HG03571 (cell line): ENCODE data around the gene DUT.

Source experiments
- ATAC-seq: cut with Tn5 transposase; IDR thresholded peaks from one replicate; pipeline ENCODE4 v1.9.1; 2021; ENCODE audit not compliant: unreplicated experiment

The DUT gene

DNA sequence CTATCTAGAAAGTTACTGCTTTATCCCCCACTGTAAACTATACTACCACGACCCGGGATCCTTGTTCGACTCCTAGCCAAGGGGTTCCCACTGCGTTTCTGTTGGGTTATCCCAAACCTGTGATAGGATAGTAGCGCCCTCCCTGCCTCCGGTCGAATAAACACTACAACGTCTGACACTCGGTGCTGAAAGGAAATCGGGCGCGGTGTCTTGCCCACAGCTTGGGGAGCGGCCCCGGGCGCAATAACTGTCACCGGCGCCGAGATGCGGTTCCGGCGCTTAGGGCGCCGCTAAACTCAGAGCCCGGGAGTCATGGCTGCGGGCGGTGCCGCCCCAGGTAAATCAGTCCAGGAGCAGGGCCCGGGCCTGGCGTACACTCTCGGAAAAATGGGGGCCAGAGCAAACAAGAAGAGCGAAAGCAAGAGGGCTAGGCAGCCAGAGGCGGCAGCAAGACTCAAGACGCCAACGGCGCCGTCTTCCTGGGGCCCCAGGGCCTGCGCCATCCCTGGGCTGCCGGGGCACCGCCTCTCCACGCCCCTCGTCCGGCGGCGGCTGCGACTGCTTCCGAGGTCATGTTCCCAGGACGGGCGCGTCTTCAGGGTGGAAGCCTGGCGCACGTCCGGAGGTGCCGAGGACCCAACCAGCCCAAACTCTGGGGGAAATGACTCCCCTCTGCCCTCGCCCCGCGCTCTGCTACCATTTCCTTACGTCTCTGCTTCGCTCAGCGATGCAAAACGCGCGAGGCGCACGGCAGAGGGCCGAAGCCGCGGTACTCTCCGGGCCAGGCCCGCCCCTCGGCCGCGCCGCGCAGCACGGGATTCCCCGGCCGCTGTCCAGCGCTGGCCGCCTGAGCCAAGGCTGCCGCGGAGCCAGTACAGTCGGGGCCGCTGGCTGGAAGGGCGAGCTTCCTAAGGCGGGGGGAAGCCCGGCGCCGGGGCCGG lies at the start of gene DUT:
Gene DUT, plus strand, starts transcription at position 575 of the 941 bp plus-strand sequence. Its CDS starts 87 bp downstream, at position 662.
- ATAC-seq, result peak; percentile 76

GRCh38 chr15:48281674-48282073 lies 49.6 kb upstream of the DUT start:
- no peak for ATAC-seq

- ATAC-seq, result no peak
Observed at GRCh38 chr15:48282216-48282615, 49.0 kb upstream of the DUT start.

DNA sequence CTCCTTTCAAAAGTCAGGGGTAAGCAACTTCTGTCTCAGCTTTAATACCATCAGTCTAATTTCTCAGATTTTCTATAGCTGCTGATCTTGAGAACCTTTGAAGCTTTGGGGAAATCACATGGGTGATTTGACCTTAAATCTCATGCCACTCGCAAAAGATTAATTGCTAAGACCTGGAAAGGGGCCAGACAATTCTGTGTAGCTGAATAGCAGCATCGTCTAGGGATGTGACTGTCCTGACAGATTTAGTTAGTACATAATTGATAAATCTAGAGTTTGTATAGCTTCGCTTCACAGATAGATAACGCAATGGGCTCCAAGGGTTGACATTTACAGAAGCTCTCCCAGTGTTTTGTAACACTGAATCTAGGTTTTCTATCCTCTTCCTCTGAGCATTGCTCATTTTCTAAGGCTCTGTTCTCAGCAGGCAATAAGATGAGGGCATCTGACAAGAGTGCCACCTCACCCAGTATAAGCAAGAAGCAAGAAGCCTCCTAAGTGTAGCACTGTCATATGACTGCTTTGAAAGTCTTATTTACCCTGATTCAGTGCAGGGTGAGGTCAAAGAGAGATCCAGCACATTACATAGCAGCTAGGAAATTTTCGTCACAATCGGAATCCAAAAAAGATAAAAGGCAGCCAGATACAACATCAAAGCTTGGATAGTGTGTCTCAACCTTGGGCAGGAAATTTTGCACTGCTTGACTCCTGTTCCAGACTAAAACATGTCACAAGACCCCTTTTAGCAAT lies 47.7 kb upstream of the DUT start:
- no peak for ATAC-seq

- peak; percentile 69 for ATAC-seq
Observed at GRCh38 chr15:48285329-48286214, 45.7 kb upstream of the DUT start.

- ATAC-seq, result no peak
Observed at GRCh38 chr15:48289628-48290027, 41.6 kb upstream of the DUT start.

GRCh38 chr15:48292458-48292857 lies 38.8 kb upstream of the DUT start:
- ATAC-seq, result no peak

DNA sequence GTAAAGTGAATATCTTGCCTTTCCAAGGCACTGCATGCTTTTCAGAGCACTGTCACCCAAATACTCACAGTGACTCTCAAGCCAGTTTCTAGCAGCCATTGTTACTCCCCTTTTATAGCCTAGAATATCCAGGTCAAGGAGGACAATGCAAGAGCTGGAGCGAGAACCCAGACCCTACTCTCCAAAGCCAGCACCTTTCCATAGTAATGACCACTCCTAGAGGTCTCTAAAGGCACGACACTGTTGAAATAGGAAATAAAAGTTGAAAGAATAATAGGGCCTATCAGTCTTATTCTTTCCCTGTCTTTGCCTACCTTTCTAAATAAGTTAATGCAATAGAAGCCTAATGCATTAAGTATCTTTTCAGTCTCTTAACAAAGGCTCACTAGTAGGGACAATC lies 33.6 kb upstream of the DUT start:
- no peak for ATAC-seq

DNA sequence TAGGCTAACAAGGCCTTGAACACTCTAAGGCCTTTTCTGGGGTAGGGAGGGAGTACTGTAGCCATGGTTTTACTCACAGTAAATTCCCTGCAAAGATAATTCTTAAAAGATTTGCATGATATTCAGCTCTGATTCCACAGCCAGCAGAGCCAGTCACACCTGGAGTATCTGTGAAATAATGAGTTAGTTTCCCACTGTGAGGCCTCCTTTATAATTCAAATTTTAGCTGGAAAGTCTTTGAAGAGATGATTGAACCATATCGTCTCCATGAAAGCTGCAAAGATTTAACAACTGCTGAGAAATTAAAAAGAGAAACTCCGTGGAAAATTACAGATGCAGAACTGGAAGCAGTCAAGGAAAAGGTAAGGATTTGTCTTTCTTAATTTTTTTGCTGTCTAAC lies 32.3 kb upstream of the DUT start:
- ATAC-seq, result no peak

GRCh38 chr15:48300038-48300437 lies 31.2 kb upstream of the DUT start:
- no peak for ATAC-seq

- no peak for ATAC-seq
Observed at GRCh38 chr15:48304398-48304797, 26.8 kb upstream of the DUT start.

- ATAC-seq, result no peak
Observed at GRCh38 chr15:48306639-48307038, 24.6 kb upstream of the DUT start.

DNA sequence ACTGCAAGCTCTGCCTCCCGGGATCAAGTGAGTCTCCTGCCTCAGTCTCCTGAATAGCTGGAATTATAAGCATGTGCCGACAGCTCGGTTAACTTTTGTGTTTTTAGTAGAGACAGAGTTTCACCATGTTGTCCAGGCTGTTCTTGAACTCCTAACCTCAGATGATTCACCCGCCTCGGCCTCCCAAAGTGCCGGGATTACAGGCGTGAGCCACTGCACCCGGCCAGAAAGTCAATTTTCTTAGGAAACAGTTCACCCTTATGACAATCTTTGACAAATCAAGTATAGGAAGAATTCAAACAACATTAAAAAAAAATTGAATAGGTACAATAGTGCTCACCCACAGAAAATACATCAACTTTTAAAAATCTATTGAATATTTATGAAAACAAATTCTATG lies 23.6 kb upstream of the DUT start:
- no peak for ATAC-seq

- ATAC-seq, result no peak
Observed at GRCh38 chr15:48309740-48310139, 21.5 kb upstream of the DUT start.

GRCh38 chr15:48313216-48313615 lies 18.0 kb upstream of the DUT start:
- no peak for ATAC-seq

DNA sequence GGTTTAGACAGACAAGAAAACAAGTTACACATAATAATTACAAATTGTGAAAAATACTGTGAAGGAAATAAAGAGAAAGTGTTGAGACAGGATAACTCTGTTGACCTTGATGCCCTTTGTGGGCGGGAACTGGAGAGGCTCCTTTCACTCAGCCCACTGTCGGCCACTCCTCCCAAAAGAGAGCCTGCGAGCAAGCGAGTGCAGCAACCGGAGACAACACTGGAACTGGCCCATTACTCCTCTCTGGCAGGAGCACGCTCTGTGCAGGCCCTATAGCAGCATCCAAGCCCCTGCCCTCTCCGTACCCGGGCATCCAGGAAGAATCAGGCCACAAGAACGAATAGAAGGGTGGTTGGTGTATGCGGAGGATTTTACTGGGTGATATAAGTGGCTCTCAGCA lies 16.2 kb upstream of the DUT start:
- ATAC-seq, result no peak

- ATAC-seq, result no peak
Observed at GRCh38 chr15:48317221-48317620, 14.0 kb upstream of the DUT start.

GRCh38 chr15:48318131-48318530 lies 13.1 kb upstream of the DUT start:
- no peak for ATAC-seq

- no peak for ATAC-seq
Observed at GRCh38 chr15:48323294-48323693, 7.9 kb upstream of the DUT start.

- no peak for ATAC-seq
Observed at GRCh38 chr15:48324949-48325348, 6.3 kb upstream of the DUT start.

GRCh38 chr15:48325400-48325799 lies 5.8 kb upstream of the DUT start:
- ATAC-seq, result no peak
